Measurements from ENCODE around the gene PHF23.

PHF23 gene

GRCh38 chr17:7224661-7225111 is 14.6 kb downstream of the PHF23 start:
- no peak for TF ChIP-seq CTCF (IDR thresholded peaks at IDR 0.05)
- Histone ChIP-seq H3K4me1 (ENCODE audit: control insufficient read depth in 1 of 2, insufficient read depth in 1 of 2, low read depth in 1 of 2, low read length in 1 of 2) (peaks cover 12 to 13% of the 10 kb centered on the region in 2 experiments), H3K36me3 (peaks cover 64% of the 10 kb centered on the region), H3K9me3 (no peaks in the 10 kb centered on the region), H3K4me3 (ENCODE audit: low read depth in 1 of 2, low read length in 1 of 2) (no peak overlapping the region), H3K27me3 (no peaks in the 10 kb centered on the region), H3K27ac (no peak overlapping the region)

GRCh38 chr17:7224110-7224509 is 15.1 kb downstream of the PHF23 start:
- Histone ChIP-seq H3K4me1 (ENCODE audit: control insufficient read depth in 1 of 2, insufficient read depth in 1 of 2, low read depth in 1 of 2, low read length in 1 of 2) (peaks cover 17 to 19% of the 10 kb centered on the region in 2 experiments), H3K4me3 (ENCODE audit: low read depth in 1 of 2, low read length in 1 of 2) (no peak overlapping the region), H3K9me3 (no peaks in the 10 kb centered on the region), H3K27ac (no peak overlapping the region), H3K27me3 (no peaks in the 10 kb centered on the region), H3K36me3 (peaks cover 59% of the 10 kb centered on the region)
- no peak for TF ChIP-seq CTCF (IDR thresholded peaks at IDR 0.05)

- TF ChIP-seq CTCF (IDR thresholded peaks at IDR 0.05), result no peak
- Histone ChIP-seq H3K4me1 (ENCODE audit: control insufficient read depth in 1 of 2, insufficient read depth in 1 of 2, low read depth in 1 of 2, low read length in 1 of 2) (peaks cover 20 to 22% of the 10 kb centered on the region in 2 experiments), H3K27ac (no peak overlapping the region), H3K36me3 (peaks cover 59% of the 10 kb centered on the region), H3K4me3 (ENCODE audit: low read depth in 1 of 2, low read length in 1 of 2) (no peak overlapping the region), H3K27me3 (no peaks in the 10 kb centered on the region), H3K9me3 (no peaks in the 10 kb centered on the region)
These were observed 15.9 kb downstream of the PHF23 start for GRCh38 chr17:7223375-7223774.

- no peaks in the 10 kb centered on the region for H3K27me3 ChIP-seq
- H3K36me3 ChIP-seq, result peaks cover 59% of the 10 kb centered on the region
- H3K4me3 ChIP-seq (ENCODE audit: low read depth in 1 of 2, low read length in 1 of 2), result no peak overlapping the region
- TF ChIP-seq CTCF (IDR thresholded peaks at IDR 0.05), result no peak
- H3K27ac ChIP-seq, result no peak overlapping the region
- H3K9me3 ChIP-seq, result no peaks in the 10 kb centered on the region
- H3K4me1 ChIP-seq (ENCODE audit: control insufficient read depth in 1 of 2, insufficient read depth in 1 of 2, low read depth in 1 of 2, low read length in 1 of 2), result peaks cover 25 to 26% of the 10 kb centered on the region in 2 experiments
These were observed 16.3 kb downstream of the PHF23 start for GRCh38 chr17:7222972-7223292.

GRCh38 chr17:7222093-7222971 is 16.9 kb downstream of the PHF23 start:
- Histone ChIP-seq H3K36me3 (peaks cover 54% of the 10 kb centered on the region), H3K4me3 (ENCODE audit: low read depth in 1 of 2, low read length in 1 of 2) (no peak overlapping the region), H3K27me3 (no peaks in the 10 kb centered on the region), H3K27ac (no peak overlapping the region), H3K9me3 (no peaks in the 10 kb centered on the region), H3K4me1 (ENCODE audit: control insufficient read depth in 1 of 2, insufficient read depth in 1 of 2, low read depth in 1 of 2, low read length in 1 of 2) (peaks cover 30 to 32% of the 10 kb centered on the region in 2 experiments)
- no peak for TF ChIP-seq CTCF (IDR thresholded peaks at IDR 0.05)
